ENCODE measurements around the gene PRKCH.

- TF ChIP-seq POLR2A (IDR thresholded peaks at IDR 0.05): no peak
- TF ChIP-seq CTCF (IDR thresholded peaks at IDR 0.05): no peak
Measured at GRCh38 chr14:61517911-61518384, 196.6 kb downstream of the PRKCH start.
